Measurements from ENCODE around the gene PRLHR.

Gene PRLHR

GRCh38 chr10:118595598-118596425, at the start of gene PRLHR:
Gene PRLHR (minus strand): TSS chr10:118595648. CDS start chr10:118595244, 404 bp downstream.
- Histone ChIP-seq H3K27me3 (ENCODE audit: control insufficient read depth, insufficient read depth, low read length) (peaks cover 38% of the 10 kb centered on the region), H3K4me3 (ENCODE audit: low read depth, low read length) (peak within 1 kb of the TSS; percentile 74), H3K36me3 (ENCODE audit: control insufficient read depth, insufficient read depth, low read length) (no peaks in the 10 kb centered on the region), H3K9me3 (ENCODE audit: control insufficient read depth, insufficient read depth, low read length) (no peaks in the 10 kb centered on the region), H3K4me1 (ENCODE audit: control insufficient read depth, insufficient read depth, low read length) (peaks cover 6% of the 10 kb centered on the region), H3K9ac (ENCODE audit: low read depth, low read length) (no peak within 1 kb of the TSS)

- Histone ChIP-seq H3K4me1 (ENCODE audit: control insufficient read depth, insufficient read depth, low read length) (peaks cover 10% of the 10 kb centered on the region), H3K27me3 (ENCODE audit: control insufficient read depth, insufficient read depth, low read length) (peaks cover 26% of the 10 kb centered on the region), H3K9me3 (ENCODE audit: control insufficient read depth, insufficient read depth, low read length) (peaks cover 4% of the 10 kb centered on the region), H3K4me3 (ENCODE audit: low read depth, low read length) (no peak overlapping the region), H3K36me3 (ENCODE audit: control insufficient read depth, insufficient read depth, low read length) (no peaks in the 10 kb centered on the region), H3K9ac (ENCODE audit: low read depth, low read length) (no peak overlapping the region)
Observed at GRCh38 chr10:118642228-118642627, 46.8 kb upstream of the PRLHR start.

DNA sequence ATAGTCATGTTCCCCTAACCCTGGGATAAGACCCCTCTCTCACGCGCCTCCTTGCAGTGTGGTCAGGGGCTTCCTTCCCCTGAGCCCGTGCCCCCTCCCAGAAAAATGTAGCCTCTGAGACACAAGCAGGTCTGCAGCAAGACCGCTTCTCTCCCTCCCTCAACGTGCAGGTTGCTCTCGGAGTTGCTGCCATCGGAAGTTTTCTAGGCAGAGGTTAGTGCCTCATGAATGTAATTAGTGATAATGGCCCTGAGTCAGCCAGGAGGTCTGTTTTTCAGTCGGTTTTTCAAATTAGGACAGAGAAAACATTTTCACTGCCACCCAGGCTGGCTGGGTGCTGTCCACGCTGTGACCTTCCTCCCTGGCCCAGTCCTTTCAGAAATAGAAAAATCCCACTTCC, 43.2 kb upstream of the PRLHR start:
- peaks cover 13% of the 10 kb centered on the region for H3K4me1 ChIP-seq (ENCODE audit: control insufficient read depth, insufficient read depth, low read length)

DNA sequence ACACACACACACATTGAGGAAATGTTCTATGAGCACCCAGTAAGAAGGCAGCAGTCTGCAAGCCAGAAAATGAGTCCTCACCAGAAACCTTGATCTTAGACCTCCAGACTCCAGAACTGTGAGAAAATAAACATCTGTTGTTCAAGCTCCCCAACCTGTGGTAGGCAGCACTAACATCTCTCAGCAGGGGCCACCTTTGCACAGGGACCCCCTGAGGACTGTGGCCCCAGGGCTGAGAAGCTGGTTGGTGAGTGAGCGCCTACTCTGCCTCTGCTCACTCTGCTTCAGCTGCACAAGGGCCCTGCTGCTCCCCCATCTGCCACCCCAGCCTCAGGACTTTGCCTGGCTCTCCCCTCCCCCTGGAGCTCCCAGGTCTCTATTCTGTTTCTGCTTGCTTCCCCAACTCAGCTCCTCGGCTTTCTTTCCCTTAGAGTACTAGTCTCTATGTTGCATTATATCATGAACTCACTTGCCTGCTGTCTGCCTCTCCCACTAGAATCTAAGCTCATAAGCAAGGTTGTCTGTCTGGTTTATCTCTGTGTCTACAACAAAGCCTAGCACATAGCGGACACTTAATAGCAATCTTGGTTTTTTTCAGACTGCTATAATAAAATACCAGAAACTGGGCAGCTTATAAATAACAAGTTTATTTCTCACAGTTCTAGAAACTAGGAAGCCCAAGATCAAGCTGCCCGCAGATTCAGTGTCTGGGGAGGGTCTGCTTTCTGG, 40.4 kb upstream of the PRLHR start:
- Histone ChIP-seq H3K36me3 (ENCODE audit: control insufficient read depth, insufficient read depth, low read length) (no peaks in the 10 kb centered on the region), H3K4me3 (ENCODE audit: low read depth, low read length) (no peak overlapping the region), H3K9me3 (ENCODE audit: control insufficient read depth, insufficient read depth, low read length) (peaks cover 3% of the 10 kb centered on the region), H3K9ac (ENCODE audit: low read depth, low read length) (no peak overlapping the region), H3K27me3 (ENCODE audit: control insufficient read depth, insufficient read depth, low read length) (peaks cover 70% of the 10 kb centered on the region), H3K4me1 (ENCODE audit: control insufficient read depth, insufficient read depth, low read length) (peaks cover 16% of the 10 kb centered on the region)

More for the DNA sequence above, 43.2 kb upstream of the PRLHR start:
- Histone ChIP-seq H3K36me3 (ENCODE audit: control insufficient read depth, insufficient read depth, low read length) (no peaks in the 10 kb centered on the region), H3K4me3 (ENCODE audit: low read depth, low read length) (no peak overlapping the region), H3K9ac (ENCODE audit: low read depth, low read length) (no peak overlapping the region), H3K27me3 (ENCODE audit: control insufficient read depth, insufficient read depth, low read length) (peaks cover 57% of the 10 kb centered on the region), H3K9me3 (ENCODE audit: control insufficient read depth, insufficient read depth, low read length) (peaks cover 4% of the 10 kb centered on the region)

GRCh38 chr10:118633786-118634185, 38.3 kb upstream of the PRLHR start:
- Histone ChIP-seq H3K27me3 (ENCODE audit: control insufficient read depth, insufficient read depth, low read length) (peaks cover 65% of the 10 kb centered on the region), H3K36me3 (ENCODE audit: control insufficient read depth, insufficient read depth, low read length) (no peaks in the 10 kb centered on the region), H3K4me1 (ENCODE audit: control insufficient read depth, insufficient read depth, low read length) (peaks cover 11% of the 10 kb centered on the region), H3K9me3 (ENCODE audit: control insufficient read depth, insufficient read depth, low read length) (no peaks in the 10 kb centered on the region), H3K4me3 (ENCODE audit: low read depth, low read length) (no peak overlapping the region), H3K9ac (ENCODE audit: low read depth, low read length) (no peak overlapping the region)

DNA sequence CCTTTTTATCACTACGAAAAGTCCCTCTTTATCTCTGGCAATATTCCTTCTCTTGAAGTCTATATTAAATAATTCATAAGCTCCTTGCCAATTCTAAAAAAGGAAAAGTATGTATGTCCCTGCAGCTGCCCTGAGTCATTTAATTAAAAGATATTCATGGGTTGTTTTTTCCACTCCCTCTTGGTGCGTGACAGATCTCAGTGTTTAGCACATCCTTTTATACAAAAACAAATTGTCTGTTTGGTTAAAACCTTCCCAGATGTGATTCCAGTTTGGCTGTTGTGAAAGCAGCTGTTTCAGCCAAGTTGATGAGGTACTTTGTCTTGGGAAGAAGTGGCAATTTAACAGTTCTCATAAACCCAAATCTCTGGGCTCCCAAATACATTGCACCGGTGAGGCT, 33.8 kb upstream of the PRLHR start:
- H3K27me3 ChIP-seq (ENCODE audit: control insufficient read depth, insufficient read depth, low read length) = peaks cover 24% of the 10 kb centered on the region

DNA sequence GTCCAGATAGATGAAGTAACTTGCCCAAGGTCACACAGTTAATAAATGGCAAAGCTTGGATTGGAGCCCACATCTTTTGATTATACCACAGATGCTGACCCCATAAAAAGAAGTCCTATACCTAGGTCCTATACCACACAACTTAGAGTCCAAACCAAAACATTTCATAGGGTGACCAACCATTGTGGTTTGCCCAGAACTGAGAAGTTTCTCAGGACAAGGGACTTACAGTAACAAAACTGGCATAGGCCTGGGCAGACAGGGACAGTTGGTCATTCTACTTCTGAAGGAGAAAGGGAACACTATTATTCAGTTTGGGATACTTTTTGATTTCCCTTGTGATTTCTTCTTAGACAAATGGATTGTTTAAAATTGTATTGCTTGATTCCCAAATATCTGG, 32.9 kb upstream of the PRLHR start:
- Histone ChIP-seq H3K4me1 (ENCODE audit: control insufficient read depth, insufficient read depth, low read length) (peaks cover 10% of the 10 kb centered on the region), H3K9me3 (ENCODE audit: control insufficient read depth, insufficient read depth, low read length) (no peaks in the 10 kb centered on the region), H3K9ac (ENCODE audit: low read depth, low read length) (no peak overlapping the region), H3K27me3 (ENCODE audit: control insufficient read depth, insufficient read depth, low read length) (peaks cover 16% of the 10 kb centered on the region), H3K4me3 (ENCODE audit: low read depth, low read length) (no peak overlapping the region), H3K36me3 (ENCODE audit: control insufficient read depth, insufficient read depth, low read length) (no peaks in the 10 kb centered on the region)

More for the DNA sequence above, 33.8 kb upstream of the PRLHR start:
- Histone ChIP-seq H3K4me3 (ENCODE audit: low read depth, low read length) (no peak overlapping the region), H3K36me3 (ENCODE audit: control insufficient read depth, insufficient read depth, low read length) (no peaks in the 10 kb centered on the region), H3K9me3 (ENCODE audit: control insufficient read depth, insufficient read depth, low read length) (no peaks in the 10 kb centered on the region), H3K9ac (ENCODE audit: low read depth, low read length) (no peak overlapping the region), H3K4me1 (ENCODE audit: control insufficient read depth, insufficient read depth, low read length) (peaks cover 10% of the 10 kb centered on the region)

DNA sequence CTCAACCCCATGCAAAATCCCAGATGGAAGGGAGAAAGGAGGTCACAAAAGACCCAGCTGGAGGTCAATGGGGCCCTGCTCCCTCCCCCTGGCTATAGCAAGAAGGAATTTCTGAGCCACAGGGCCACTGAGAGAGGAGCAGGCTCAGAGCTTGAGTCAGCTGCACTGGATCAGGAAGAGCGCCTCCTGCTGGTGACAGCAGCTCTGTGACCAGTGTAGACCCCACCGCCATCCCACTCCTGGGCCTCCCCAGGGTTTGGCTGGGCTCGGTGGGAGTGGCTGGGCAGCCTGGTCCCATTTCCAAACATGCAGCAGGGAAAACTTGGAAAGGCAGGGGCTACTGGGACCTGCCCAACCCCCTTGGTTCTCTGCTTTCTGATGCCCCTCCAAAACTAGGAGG, 31.5 kb upstream of the PRLHR start:
- Histone ChIP-seq H3K9ac (ENCODE audit: low read depth, low read length) (no peak overlapping the region), H3K9me3 (ENCODE audit: control insufficient read depth, insufficient read depth, low read length) (no peaks in the 10 kb centered on the region), H3K36me3 (ENCODE audit: control insufficient read depth, insufficient read depth, low read length) (no peaks in the 10 kb centered on the region), H3K27me3 (ENCODE audit: control insufficient read depth, insufficient read depth, low read length) (peaks cover 5% of the 10 kb centered on the region), H3K4me3 (ENCODE audit: low read depth, low read length) (no peak overlapping the region), H3K4me1 (ENCODE audit: control insufficient read depth, insufficient read depth, low read length) (peaks cover 10% of the 10 kb centered on the region)

GRCh38 chr10:118625504-118625903, 30.1 kb upstream of the PRLHR start:
- Histone ChIP-seq H3K4me3 (ENCODE audit: low read depth, low read length) (no peak overlapping the region), H3K9me3 (ENCODE audit: control insufficient read depth, insufficient read depth, low read length) (no peaks in the 10 kb centered on the region), H3K4me1 (ENCODE audit: control insufficient read depth, insufficient read depth, low read length) (peaks cover 7% of the 10 kb centered on the region), H3K36me3 (ENCODE audit: control insufficient read depth, insufficient read depth, low read length) (no peaks in the 10 kb centered on the region), H3K27me3 (ENCODE audit: control insufficient read depth, insufficient read depth, low read length) (peaks cover 5% of the 10 kb centered on the region), H3K9ac (ENCODE audit: low read depth, low read length) (no peak overlapping the region)

GRCh38 chr10:118624747-118625146, 29.3 kb upstream of the PRLHR start:
- Histone ChIP-seq H3K4me3 (ENCODE audit: low read depth, low read length) (no peak overlapping the region), H3K36me3 (ENCODE audit: control insufficient read depth, insufficient read depth, low read length) (no peaks in the 10 kb centered on the region), H3K27me3 (ENCODE audit: control insufficient read depth, insufficient read depth, low read length) (peaks cover 3% of the 10 kb centered on the region), H3K9me3 (ENCODE audit: control insufficient read depth, insufficient read depth, low read length) (no peaks in the 10 kb centered on the region), H3K4me1 (ENCODE audit: control insufficient read depth, insufficient read depth, low read length) (peaks cover 7% of the 10 kb centered on the region), H3K9ac (ENCODE audit: low read depth, low read length) (no peak overlapping the region)

- H3K36me3 ChIP-seq (ENCODE audit: control insufficient read depth, insufficient read depth, low read length) = no peaks in the 10 kb centered on the region
- no peak overlapping the region for H3K9ac ChIP-seq (ENCODE audit: low read depth, low read length)
- H3K4me1 ChIP-seq (ENCODE audit: control insufficient read depth, insufficient read depth, low read length) = peaks cover 7% of the 10 kb centered on the region
- H3K9me3 ChIP-seq (ENCODE audit: control insufficient read depth, insufficient read depth, low read length) = no peaks in the 10 kb centered on the region
- no peaks in the 10 kb centered on the region for H3K27me3 ChIP-seq (ENCODE audit: control insufficient read depth, insufficient read depth, low read length)
- no peak overlapping the region for H3K4me3 ChIP-seq (ENCODE audit: low read depth, low read length)
Observed at GRCh38 chr10:118621304-118621942, 26.0 kb upstream of the PRLHR start.
